Activated effector memory CD4-positive, alpha-beta T cell treated with anti-CD3 and anti-CD28 coated beads, Interleukin-2, amount 50 U/mL, for 16 hours (primary cell): ENCODE measurements around the gene SNX30.
"Not testable (repeated sequence)": the region's sequence is repeated elsewhere in the genome, so short reads cannot be mapped to it uniquely, and the experiment has no call there.

Experiments used
- DNase-seq: peaks from one replicate; pipeline ENCODE4 v3.0.0-alpha.2; 2020

Gene SNX30, protein sequence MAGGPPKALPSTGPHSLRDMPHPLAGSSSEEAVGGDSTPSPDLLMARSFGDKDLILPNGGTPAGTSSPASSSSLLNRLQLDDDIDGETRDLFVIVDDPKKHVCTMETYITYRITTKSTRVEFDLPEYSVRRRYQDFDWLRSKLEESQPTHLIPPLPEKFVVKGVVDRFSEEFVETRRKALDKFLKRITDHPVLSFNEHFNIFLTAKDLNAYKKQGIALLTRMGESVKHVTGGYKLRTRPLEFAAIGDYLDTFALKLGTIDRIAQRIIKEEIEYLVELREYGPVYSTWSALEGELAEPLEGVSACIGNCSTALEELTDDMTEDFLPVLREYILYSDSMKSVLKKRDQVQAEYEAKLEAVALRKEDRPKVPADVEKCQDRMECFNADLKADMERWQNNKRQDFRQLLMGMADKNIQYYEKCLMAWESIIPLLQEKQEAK

DNA sequence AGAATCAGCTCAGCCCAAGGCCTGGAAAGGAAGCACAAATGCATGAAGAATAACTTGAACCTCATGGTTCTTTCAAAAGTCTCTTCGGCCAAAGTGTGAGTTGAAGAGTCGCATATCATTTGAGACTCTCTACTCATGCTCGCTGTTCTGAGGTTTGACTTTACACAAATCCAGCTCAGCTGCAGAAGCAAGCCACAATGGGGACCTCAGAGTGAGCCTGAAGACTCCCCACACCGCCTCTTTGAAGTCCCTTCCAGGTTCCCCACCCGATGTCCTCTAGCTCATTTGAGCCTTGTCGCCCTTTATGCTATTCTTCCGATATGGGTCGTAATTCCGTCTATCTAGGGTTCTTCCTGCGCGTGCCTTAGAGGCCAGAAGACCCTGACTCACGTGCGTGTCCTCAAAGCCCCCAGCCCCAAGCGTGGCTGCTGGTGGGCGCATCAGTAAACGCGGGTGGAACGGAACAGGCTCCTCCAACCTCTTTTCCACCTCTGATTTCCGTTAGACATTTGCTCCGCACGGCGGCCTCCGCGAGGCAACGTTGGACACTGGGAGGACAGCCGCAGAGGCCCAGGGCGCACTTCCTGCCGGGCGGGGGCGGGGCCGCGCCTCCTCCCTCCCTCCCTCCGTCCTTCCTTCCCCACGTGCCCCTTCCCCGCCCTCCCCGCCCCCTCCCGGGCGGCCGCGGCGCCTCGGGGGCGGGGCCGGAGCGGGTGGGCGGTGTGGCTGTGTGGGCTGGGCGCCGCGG is at the start of gene SNX30:
TSS of gene SNX30 (plus strand) at position 745 of the 748 bp plus-strand sequence. CDS start 242 bp downstream, outside the sequence.
- DNase-seq = peak; percentile 92

DNA sequence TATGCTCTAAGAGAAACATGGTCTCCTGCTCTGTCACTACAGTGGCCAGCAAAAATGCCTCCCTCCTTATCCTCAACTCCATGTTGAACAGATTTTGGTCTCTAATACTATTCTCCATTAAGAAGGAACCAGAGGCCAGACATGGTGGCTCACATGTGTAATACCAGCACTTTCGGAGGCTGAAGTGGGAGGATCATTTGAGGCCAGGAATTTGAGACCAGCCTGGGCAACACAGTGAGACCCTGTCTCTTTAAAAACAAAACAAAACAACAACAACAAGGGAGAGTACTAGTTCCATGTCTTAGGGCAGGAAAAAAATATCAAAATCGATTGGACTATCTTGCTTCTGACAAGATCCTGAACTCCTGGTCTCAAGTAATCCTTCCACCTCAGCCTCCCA is 47.3 kb upstream of the SNX30 start:
- no peak for DNase-seq

DNA sequence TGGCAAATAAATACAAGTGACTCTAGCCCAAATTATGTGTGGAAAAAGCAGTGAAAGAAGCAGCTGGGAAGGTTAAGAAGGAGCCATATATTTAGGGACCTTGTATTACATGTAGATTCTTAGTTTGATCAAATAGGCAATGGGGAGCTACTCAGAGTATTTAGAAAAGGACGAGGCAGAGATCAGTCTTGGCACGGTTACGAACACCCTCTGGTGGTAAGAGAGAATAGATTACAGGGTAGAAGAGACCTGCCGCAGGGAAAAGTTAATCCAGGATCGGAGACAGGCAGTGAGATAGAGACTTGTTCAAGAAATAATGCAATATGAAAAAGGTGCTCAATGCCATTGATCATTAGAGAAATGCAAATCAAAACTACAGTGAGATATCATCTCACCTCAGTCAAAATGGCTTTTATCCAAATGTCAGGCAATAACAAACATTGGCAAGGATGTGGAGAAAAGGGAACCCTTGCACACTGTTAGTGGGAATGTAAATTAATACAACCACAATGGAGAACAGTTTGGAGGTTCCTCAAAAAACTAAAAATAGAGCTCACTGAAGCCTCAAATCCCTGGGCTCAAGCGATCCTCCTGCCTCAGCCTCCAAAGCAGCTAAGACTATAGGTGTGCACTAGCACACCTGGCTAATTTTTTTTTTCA is 44.7 kb upstream of the SNX30 start:
- no peak for DNase-seq

DNA sequence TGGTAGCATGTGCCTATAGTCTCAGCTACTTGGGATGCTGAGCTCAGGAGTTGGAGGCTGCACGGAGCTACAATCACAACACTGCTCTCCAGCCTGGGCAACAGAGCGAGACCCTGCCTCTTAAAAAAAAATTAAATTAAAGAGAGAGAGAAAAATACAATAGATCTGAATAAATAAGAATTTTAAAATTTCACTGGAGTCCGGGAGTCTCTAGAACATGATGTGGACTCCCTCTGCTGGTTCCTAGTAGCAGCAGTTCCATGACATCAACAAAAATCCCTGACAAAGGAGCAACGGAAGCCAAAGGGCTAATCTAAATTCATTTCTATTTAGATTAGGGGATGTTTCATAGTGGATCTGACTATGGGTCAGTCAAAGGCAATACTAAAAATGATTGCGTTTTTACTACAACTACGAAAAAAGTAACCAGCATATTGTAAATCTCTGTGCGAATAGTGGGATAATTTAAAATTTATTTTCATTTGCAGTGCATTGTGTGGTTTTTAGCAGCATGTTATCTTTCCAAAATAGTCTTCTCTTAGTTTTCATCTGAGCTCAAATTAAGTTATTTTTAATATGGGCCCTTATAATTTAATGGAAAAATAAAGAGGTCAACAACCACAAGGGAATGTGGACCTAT is 39.4 kb upstream of the SNX30 start:
- DNase-seq = no peak

DNA sequence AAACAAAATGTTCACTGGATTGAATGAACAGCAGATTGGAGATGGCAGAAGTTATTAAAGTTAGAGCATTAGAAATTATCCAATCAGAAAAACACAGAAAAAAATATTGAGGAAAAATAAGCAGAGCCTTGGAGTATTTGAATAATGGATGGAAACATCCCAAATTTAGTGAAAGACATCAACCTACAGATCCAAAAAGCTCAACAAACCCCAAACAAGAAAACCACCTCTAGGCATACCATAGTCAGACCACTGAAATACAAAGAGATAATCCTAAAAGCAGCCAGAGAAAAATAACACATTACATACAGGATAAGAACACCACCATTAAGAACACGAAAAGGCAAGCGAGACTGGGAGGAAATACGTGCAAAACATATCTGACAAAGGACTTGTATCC is 37.9 kb upstream of the SNX30 start:
- no peak for DNase-seq

DNA sequence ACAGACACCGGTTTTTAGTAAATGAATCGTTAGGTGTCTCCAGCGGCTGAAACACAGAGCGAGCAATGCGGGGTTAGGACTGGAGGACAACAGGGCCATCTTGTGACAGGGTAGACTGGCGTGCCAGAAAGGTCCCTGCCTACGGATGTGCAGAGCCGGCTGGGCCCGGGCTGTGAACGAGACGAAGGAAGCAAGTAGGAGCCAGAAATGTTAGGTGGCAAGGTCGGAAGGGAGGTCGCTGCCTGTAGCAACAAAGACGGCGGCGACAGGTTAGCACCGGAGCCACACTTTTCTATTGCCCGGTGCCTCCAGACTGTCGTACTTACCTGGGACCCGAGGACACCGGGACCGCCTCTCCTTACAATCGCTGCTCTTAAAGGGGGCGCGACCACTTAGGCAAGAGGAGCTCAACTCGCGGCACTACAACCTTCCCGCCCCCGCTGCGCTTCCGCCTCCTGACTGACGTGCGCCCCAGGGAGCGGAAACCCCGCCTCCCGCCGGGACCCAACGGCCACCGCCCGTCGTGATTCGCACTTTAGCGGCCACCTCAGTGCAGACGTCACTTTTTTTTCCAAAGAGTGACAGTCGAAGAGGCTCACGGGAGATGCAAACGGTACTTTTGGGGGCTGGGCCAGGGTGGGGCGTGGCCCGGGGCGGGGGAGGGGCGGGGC is 32.8 kb upstream of the SNX30 start, which contains the start of gene INIP:
TSS of gene INIP (minus strand) at position 457 of the 671 bp plus-strand sequence. CDS start 1,632 bp downstream, outside the sequence.
- DNase-seq = peak; percentile 99

DNA sequence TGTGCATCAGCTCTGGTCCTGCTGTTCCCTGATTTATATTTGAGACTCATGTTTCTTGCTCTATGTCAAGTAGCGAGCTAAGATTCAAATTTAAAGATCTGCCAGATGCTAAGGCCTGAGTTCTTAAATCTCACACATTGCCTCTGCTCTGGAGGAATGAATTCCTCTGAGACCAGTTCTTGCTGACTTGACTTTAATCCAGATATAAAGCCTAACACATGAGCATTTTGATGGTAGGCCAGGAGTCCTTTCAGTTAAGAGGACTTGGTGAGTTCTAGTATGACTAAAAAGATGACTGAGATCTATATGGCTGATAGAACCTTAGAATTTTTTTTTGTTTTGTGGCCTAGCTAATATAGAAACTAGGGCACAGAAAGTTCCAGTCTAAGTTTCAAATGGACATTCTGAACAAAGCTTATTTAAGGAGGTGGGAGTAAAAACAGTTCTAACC is 31.3 kb upstream of the SNX30 start:
- no peak for DNase-seq

DNA sequence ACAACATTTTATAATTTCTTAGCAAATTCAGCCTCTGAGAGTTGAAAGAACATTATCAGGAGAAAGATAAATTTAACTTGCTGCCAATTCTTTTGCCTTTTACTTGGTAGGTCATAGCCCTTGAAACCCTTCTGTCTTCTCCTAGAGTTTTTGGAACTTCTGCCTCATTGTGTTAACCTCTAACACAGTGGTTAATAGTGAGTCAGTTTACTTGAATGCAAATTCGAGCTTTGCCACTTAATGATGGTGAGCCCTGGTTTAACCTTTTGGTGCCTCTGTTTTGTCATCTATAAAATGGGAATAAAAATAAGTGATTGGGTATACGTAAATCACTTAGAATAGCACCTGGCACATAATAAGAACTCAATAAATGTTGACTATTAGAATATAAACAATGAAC is 30.9 kb upstream of the SNX30 start:
- no peak for DNase-seq

DNA sequence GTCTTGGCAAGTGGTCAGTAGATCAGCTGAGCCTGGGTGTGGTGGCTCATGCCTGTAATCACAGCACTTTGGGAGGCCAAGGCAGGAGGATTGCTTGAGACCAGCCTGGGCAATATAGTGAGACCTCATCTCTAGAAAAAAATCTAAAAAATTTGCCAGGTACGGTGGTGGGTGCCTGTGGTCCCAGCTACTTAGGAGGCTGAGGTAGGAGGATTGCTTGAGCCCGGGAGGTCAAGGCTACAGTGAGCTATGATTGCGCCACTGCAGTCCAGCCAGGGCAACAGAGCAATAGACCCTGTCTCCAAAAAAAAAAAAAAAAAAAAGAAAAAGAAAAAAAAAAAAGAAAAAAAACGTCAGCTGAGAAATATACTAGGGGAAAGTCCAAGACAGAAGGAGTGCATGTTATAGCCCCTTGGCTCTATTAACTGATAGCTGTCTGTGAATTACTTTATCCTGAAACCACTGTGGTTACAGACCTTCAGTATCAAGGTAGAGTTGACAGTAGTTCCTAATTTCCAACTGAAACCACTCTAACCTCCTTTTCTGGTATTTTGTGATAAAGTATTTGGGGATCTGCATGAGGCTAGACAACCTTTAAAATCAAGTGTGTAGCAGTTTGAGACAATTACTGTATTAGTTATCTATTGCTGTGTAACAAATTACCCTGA is 30.3 kb upstream of the SNX30 start:
- DNase-seq = no peak

DNA sequence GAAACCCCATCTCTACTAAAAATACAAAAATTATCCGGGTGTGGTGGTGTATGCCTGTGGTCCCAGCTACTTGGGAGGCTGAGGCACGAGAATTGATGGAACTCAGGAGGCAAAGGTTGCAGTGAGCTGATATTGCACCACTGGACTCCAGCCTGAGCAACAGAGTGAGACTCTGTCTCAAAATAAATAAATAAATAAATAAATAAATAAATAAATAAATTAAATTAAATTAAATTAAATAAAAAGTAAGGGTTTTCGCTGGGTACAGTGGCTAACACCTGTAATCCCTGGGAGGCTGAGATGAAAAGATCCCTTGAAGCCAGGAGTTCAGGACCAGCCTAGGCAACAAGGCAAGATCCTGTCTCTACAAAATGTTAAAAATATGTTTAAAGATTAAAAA is 27.8 kb upstream of the SNX30 start:
- DNase-seq = not testable (repeated sequence)

DNA sequence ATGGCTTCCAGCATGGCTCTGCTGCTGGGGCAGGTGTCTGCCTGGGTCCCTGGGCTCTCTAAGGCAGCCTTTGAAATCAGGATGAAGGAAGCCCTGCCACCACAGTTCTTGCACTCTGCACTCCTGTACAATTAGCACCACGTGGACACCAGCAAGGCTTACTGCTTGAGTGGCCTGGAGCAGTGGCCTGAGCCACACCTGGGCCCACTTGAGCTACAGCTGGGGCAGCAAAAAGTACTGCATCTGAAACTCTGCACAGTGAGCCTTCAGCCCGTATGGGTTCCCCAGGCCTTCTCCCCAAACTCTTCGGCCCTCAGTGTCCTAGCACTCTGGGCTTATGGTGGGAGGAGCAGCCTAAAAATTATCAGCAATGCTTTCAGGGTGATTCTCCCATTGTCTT is 24.6 kb upstream of the SNX30 start:
- DNase-seq = no peak

DNA sequence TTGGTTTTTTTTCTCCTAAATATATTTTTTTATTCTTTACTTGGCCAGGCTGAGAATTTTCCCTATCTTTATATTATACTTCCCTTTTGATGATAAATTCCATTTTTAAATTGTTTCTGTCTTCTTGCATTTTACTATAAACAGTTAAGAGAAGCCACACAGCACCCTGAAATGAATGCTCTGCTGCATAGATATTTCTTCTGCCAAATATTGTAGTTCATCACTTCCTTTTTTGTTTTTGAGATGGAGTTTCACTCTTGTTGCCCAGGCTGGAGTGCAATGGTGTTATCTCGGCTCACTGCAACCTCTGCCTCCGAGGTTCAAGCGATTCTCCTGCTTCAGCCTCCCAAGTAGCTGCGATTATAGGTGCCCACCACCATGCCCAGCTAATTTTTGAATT is 24.1 kb upstream of the SNX30 start:
- DNase-seq = no peak

DNA sequence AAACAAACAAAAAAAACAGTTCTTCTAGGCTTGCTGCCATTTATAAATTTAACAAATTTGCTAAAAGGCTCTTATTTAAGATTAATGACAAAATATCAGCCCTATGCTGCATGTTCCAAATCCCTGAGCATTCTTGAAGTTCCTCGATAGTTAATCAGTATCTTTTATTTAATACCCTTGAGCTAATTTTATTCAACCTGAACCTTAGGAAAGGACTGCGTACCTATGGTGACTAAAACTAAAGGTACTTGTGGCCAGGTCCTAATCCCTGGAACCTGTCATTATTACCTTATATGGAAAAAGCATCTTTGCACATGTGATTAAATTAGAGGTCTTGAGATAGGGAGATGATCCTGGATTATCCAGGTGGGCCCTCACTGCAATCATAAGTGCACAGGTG is 22.2 kb upstream of the SNX30 start:
- no peak for DNase-seq

DNA sequence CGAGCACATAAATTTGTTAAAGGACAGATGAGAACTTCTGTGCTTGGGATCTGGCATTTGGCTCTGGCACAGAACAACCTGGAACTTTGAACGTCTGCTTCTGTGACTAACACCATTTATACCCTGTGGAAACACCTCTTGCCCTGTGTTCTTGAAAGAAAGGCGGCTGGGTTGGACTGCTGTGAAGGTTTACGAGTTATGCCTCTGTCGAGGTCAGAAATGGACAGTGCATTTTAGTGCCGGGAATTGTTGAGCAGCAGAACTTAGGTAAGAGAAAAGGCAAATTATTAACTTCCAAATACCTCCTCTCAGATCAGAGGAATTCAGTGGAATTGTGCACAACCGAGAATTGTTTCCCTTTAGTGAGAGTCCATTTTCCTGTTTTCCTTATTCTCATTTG is 18.6 kb upstream of the SNX30 start:
- DNase-seq = no peak

DNA sequence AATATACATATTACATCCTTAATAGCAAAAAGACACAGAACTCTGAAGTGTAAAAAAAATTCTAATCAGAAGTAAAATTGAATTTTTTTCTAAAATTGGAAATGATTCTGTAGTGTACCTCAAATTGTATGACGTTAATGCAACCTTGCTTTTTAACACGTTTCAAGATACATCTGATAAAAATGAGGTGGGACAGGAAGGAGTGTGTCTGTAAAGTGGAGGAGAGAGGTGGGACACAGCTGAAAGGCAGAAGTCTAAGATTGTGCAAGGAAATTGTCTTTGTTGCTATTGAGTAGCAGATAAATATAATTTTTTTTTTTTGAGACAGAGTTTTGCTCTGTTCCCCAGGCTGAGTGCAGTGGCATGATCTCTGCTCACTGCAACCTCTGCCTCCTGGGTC is 15.7 kb upstream of the SNX30 start:
- DNase-seq = no peak

DNA sequence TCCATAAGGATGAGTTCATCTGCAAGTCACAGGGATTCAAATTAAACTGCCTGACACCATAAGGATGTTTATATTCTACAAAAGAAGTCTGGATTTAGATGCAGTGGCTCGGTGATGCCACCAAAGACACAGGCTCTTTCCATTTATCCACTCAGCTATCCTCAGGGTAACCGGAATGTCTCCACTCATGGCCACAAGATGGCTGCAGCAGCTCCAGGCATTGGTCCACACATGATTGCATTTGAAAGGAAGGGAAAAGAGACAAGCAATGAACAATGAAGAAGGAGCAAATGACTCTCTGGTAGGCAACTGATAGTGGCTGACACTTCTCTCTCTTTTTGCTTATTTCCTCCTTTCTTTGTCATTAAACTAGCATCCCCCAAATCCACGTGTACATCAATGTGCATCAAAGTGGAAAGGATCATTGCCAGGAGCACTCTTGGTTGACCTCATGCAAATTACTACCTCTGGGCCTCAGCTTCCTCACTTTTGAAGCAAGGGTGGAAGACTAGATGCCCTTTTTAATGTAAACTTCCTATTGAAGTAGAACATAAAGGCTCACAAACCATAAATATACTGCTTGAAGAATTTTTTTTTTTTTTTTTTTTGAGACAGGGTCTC is 7.2 kb upstream of the SNX30 start:
- no peak for DNase-seq

DNA sequence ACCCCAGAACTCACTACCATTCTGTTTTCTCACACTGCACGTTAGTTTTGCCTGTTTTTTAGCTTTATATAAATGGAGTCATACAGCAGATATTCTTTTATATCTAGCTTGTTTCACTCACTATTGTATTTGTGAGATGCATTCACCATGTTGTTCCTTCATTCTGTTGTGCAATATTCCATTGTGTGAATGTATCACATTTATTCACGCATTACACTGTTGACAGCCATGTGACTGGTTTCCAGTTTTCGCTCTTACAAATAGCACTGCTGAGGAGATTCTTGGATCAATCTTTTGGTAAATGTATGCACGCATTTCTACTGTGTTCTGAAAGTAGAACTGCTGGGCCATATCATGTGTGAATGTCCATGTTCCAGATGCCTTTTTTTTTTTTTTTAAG is 6.4 kb upstream of the SNX30 start:
- no peak for DNase-seq

DNA sequence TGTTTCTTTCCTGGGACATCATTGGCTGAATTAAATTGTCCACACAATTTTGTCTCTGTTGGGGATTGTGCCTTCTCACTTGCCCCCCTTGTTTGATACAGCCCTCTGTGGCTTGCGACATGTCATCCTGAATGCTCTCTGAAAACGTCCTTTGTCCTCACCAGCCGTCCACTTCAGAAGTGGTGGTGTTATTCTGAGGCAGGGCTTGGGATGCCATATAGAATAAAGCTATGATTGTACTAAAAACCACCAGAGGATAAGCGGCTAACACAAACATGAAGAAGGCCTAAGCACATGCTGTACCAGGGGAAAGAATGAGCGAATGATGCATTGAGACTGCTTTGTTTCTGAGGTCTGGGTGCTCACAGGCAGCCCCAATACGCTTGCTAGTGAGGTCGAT is 3.5 kb upstream of the SNX30 start:
- no peak for DNase-seq

DNA sequence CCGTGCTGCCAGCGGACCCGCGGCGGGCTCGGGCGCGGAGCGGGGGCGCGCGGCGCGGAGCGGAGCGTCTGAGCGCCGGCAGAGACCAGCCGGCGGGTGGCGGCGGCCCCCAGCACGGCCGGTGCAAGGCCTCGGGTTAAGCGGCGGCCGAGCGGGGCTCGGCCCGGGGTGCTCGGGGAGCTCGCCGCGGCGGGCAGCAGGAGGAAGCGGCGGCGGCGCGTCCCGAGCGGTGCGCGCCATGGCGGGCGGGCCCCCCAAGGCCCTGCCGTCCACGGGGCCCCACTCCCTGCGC is 150 bp downstream of the SNX30 start:
- no peak for DNase-seq

DNA sequence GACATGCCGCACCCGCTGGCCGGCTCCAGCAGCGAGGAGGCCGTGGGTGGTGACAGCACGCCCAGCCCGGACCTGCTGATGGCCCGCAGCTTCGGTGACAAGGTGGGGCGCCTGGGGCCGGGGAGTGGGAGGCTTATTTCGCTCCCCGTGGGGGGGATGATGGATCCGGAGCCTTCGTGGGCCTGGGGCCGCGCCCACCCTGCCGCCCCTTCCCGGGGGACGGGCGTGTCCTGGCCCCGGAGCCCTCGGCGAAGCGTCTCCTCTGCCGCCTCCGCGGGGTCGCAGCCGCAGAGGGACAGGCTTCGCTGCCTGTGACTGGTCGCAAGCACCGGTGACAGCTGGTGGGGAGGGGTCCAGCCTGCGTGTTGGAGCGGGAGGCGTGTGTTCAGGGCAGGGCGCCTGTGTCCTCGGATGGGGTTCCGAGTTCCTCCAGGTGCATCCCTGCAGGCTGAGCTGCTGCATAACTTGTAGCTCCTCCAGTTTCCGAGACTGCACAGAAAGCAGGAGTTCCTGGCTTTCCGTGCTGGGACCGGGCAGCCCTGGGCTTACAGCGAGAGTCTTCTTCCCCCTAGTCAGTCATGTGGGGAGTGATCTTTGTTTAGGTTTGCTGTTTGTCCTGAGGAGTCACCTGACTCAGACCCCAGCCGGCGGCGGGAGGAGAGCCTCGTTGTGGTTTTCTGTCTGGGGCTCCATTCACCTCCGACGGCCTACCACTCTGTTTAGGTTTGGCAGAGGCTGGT is 666 bp downstream of the SNX30 start:
- DNase-seq = peak; percentile 75
